B cell (primary cell): ENCODE data around the gene CBLB. TPM values are rescaled to one million over a fixed set of nuclear protein-coding genes. Genes with fewer than 3 reads are reported as not detected.

Experiments
- ATAC-seq: fragments of 200-7000 bp; cut with Tn5 transposase; one replicate; pipeline ENCODE4 v1.10.0; 2021; ENCODE audit warnings: low read depth, mild to moderate bottlenecking, moderate number of reproducible peaks, moderate library complexity
- CTCF ChIA-PET: fragments of 350-600 bp; sonication (Branson Sonifier 250); formaldehyde crosslinking; loops from one replicate; lab custom pipeline; 2021; ENCODE audit warnings: antibody characterized with exemption, inconsistent platforms; lab: Charles Lee
- POLR2A ChIA-PET: fragments of 350-600 bp; sonication (Branson Sonifier 250); formaldehyde crosslinking; loops from one replicate; lab custom pipeline; 2021; ENCODE audit warnings: antibody characterized with exemption; lab: Charles Lee
- DNase-seq: peaks from one replicate; pipeline ENCODE4 v3.0.0; 2013
- H2AFZ ChIP-seq: 2 replicates; pipeline ENCODE4 v1.6.1; 2012; ENCODE audit warnings: mild to moderate bottlenecking, low read depth, low read length; ENCODE audit not compliant: insufficient read depth, poor library complexity, severe bottlenecking
- H3K27ac ChIP-seq, 2 donors: 1 replicate in 1 of 2; 2 replicates in 1 of 2; pipeline ENCODE4 v1.5.1; 2012 to 2013; ENCODE audit warnings: low read length in 2 of 2, mild to moderate bottlenecking in 2 of 2, moderate library complexity in 1 of 2
- H3K27me3 ChIP-seq, 4 experiments: fragments of 200-600 bp in 1 of 4; sonication (generic) in 1 of 4; replicated peaks in 1 of 4; 1 replicate in 2 of 4; 2 replicates in 2 of 4; pipeline versions ENCODE4 v1.6.1 to v1.7.0; 2013 to 2016; ENCODE audit warnings: low read length in 3 of 4, mild to moderate bottlenecking in 2 of 4, mixed read lengths in 1 of 4, moderate library complexity in 1 of 4; ENCODE audit not compliant: insufficient read depth in 4 of 4, control insufficient read depth in 3 of 4; ENCODE audit errors: control extremely low read depth in 1 of 4
- H3K36me3 ChIP-seq, 2 experiments: replicated peaks in 1 of 2; 1 replicate in 1 of 2; 2 replicates in 1 of 2; pipeline versions ENCODE4 v1.6.1 to v1.7.1; 2013; ENCODE audit warnings: low read length in 1 of 2; ENCODE audit not compliant: insufficient read depth in 2 of 2, control insufficient read depth in 1 of 2; ENCODE audit errors: control extremely low read depth in 1 of 2, extremely low read depth in 1 of 2
- H3K4me1 ChIP-seq, 2 donors: fragments of 200-600 bp in 1 of 2; sonication (generic) in 1 of 2; 1 replicate in 1 of 2; 2 replicates in 1 of 2; pipeline versions ENCODE4 v1.5.1 to v1.6.1; 2013 to 2017; ENCODE audit warnings: low read length in 2 of 2; ENCODE audit not compliant: control insufficient read depth in 2 of 2, insufficient read depth in 2 of 2
- H3K4me2 ChIP-seq: replicated peaks from 2 replicates; pipeline ENCODE3; 2012; ENCODE audit warnings: mild to moderate bottlenecking, low read depth, low read length; ENCODE audit not compliant: poor library complexity, severe bottlenecking
- H3K4me3 ChIP-seq, 5 experiments: fragments of 200-600 bp in 1 of 5; sonication (generic) in 1 of 5; 1 replicate in 3 of 5; 2 replicates in 2 of 5; pipeline versions ENCODE4 v1.5.1 to v1.7.0; 2011 to 2016; ENCODE audit warnings: low read length in 4 of 5, mild to moderate bottlenecking in 4 of 5, low read depth in 2 of 5, control low read depth in 1 of 5, moderate library complexity in 1 of 5; ENCODE audit not compliant: insufficient read depth in 1 of 5; ENCODE audit errors: control extremely low read depth in 1 of 5, extremely low read depth in 1 of 5
- H3K79me2 ChIP-seq: fragments of 200-600 bp; sonication (generic); one replicate; pipeline ENCODE4 v1.6.0; 2016; ENCODE audit warnings: low read length; ENCODE audit not compliant: control insufficient read depth, insufficient read depth
- H3K9ac ChIP-seq: fragments of 200-600 bp; sonication (generic); 2 replicates; pipeline ENCODE4 v1.6.1; 2017; ENCODE audit warnings: mild to moderate bottlenecking, low read length, moderate library complexity
- H3K9me3 ChIP-seq, 3 donors: one replicate each; pipeline versions ENCODE4 v1.6.1 to v1.7.1; 2013; ENCODE audit warnings: low read length in 2 of 3; ENCODE audit not compliant: control insufficient read depth in 2 of 3, insufficient read depth in 1 of 3; ENCODE audit errors: control extremely low read depth in 1 of 3
- H4K20me1 ChIP-seq: 2 replicates; pipeline ENCODE4 v1.6.0; 2012; ENCODE audit warnings: mild to moderate bottlenecking, low read length; ENCODE audit not compliant: insufficient read depth, control insufficient read depth, poor library complexity, severe bottlenecking
- H3K27ac Mint-ChIP-seq: one replicate; pipeline ENCODE4 v1.8.0; 2021; ENCODE audit warnings: mixed read lengths
- H3K27me3 Mint-ChIP-seq: one replicate; pipeline ENCODE4 v1.8.0; 2021; ENCODE audit warnings: mixed read lengths
- H3K4me1 Mint-ChIP-seq: one replicate; pipeline ENCODE4 v1.8.0; 2021; ENCODE audit warnings: mixed read lengths
- H3K4me3 Mint-ChIP-seq: one replicate; pipeline ENCODE4 v1.8.0; 2021; ENCODE audit warnings: mixed read lengths
- H3K9me3 Mint-ChIP-seq: one replicate; pipeline ENCODE4 v1.8.0; 2022; ENCODE audit warnings: mixed read lengths; ENCODE audit not compliant: insufficient read depth
- EZH2 ChIP-seq: IDR thresholded peaks from 2 replicates; pipeline ENCODE4 v1.6.1; 2012; ENCODE audit warnings: borderline replicate concordance, low read depth, mild to moderate bottlenecking, moderate library complexity, low read length; ENCODE audit not compliant: insufficient read depth, poor library complexity, severe bottlenecking
- WGBS: methylation state at CpG from one replicate; pipeline ENCODE4 v1.1.5; 2013; ENCODE audit warnings: missing lambda C conversion rate; ENCODE audit not compliant: insufficient coverage; 5-methylcytosine and 5-hydroxymethylcytosine counted together
- intact Hi-C: fragments of 100-400 bp; cut with micrococcal nuclease; formaldehyde crosslinking; loops from one replicate; pipeline ENCODE4 v1.10.0; 2022
- polyA plus RNA-seq: library from polyadenylated mRNA; depleted of rRNA; stranded (reverse); fragments of >200 nt; gene quantifications from 2 replicates; pipeline ENCODE4 v1.2.3, GENCODE V29; 2012
- total RNA-seq, 2 donors: library from RNA; stranded (reverse); fragments of 120-200 nt in 1 of 2; gene quantifications; 1 replicate in 1 of 2; 2 replicates in 1 of 2; pipeline versions ENCODE4 v1.2.3 to v1.2.4, GENCODE V29; 2013 to 2022
- TF ChIP-seq, protein P1 (sequence below): fragments of 200-600 bp; IDR thresholded peaks from one replicate; pipeline ENCODE4 v1.8.0; 2022; ENCODE audit warnings: antibody characterized with exemption, mild to moderate bottlenecking

CBLB gene
- total and polyA plus RNA-seq, 2 donors (not counting 1 experiment from before 2014, with no cell fraction given), result 19.0 to 135 TPM

DNA sequence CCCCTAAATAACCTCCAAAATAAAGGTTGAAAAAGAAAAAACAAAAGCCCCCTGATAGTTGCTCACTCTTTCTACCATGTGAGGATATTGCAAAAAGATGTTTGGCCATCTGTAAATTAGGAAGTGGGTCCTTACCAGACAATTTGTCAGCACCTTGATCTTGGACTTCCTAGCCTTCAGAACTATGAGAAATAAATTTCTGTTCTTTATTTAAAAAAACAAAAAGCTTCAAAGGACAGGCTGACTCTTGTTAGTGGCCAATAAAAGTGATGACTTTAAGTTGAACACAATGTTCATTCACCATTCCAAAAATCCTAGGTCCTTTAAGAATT is 103.5 kb downstream of the CBLB start:
- no peak overlapping the region for H3K4me3 ChIP-seq
- peaks cover 1 to 12% (median 10%) of the 10 kb centered on the region in 3 donors for H3K9me3 ChIP-seq
- POLR2A ChIA-PET, result no interaction called here
- ATAC-seq (no peak), DNase-seq (no peak)
- TF ChIP-seq, protein P1, sequence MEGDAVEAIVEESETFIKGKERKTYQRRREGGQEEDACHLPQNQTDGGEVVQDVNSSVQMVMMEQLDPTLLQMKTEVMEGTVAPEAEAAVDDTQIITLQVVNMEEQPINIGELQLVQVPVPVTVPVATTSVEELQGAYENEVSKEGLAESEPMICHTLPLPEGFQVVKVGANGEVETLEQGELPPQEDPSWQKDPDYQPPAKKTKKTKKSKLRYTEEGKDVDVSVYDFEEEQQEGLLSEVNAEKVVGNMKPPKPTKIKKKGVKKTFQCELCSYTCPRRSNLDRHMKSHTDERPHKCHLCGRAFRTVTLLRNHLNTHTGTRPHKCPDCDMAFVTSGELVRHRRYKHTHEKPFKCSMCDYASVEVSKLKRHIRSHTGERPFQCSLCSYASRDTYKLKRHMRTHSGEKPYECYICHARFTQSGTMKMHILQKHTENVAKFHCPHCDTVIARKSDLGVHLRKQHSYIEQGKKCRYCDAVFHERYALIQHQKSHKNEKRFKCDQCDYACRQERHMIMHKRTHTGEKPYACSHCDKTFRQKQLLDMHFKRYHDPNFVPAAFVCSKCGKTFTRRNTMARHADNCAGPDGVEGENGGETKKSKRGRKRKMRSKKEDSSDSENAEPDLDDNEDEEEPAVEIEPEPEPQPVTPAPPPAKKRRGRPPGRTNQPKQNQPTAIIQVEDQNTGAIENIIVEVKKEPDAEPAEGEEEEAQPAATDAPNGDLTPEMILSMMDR, result no peak
- no peak for TF ChIP-seq EZH2
- H3K27me3 ChIP-seq, result no peaks in the 10 kb centered on the region
- H3K27ac ChIP-seq, result peak overlapping the region in 1 of 2 donors; percentile 7
- Mint-ChIP-seq H3K9me3 (peaks cover 9% of the 10 kb centered on the region), H3K27me3 (no peaks in the 10 kb centered on the region), H3K4me1 (peaks cover 44% of the 10 kb centered on the region), H3K27ac (no peak overlapping the region), H3K4me3 (no peak overlapping the region)
- H3K36me3 ChIP-seq, result peaks cover 0 to 17% of the 10 kb centered on the region in 2 experiments
- intact Hi-C loops, result loop anchor here (5.0 kb wide), 1 partner anchor 37 kb away; no protein-coding TSS in a partner anchor
- no peak overlapping the region for H2AFZ ChIP-seq
- peaks cover 31 to 33% of the 10 kb centered on the region in 2 donors for H3K4me1 ChIP-seq
- no peak overlapping the region for H3K9ac ChIP-seq
- no peaks in the 10 kb centered on the region for H4K20me1 ChIP-seq
- peak overlapping the region; percentile 45 for H3K4me2 ChIP-seq
- peaks cover 52% of the 10 kb centered on the region for H3K79me2 ChIP-seq
- CTCF ChIA-PET, result no interaction called here

DNA sequence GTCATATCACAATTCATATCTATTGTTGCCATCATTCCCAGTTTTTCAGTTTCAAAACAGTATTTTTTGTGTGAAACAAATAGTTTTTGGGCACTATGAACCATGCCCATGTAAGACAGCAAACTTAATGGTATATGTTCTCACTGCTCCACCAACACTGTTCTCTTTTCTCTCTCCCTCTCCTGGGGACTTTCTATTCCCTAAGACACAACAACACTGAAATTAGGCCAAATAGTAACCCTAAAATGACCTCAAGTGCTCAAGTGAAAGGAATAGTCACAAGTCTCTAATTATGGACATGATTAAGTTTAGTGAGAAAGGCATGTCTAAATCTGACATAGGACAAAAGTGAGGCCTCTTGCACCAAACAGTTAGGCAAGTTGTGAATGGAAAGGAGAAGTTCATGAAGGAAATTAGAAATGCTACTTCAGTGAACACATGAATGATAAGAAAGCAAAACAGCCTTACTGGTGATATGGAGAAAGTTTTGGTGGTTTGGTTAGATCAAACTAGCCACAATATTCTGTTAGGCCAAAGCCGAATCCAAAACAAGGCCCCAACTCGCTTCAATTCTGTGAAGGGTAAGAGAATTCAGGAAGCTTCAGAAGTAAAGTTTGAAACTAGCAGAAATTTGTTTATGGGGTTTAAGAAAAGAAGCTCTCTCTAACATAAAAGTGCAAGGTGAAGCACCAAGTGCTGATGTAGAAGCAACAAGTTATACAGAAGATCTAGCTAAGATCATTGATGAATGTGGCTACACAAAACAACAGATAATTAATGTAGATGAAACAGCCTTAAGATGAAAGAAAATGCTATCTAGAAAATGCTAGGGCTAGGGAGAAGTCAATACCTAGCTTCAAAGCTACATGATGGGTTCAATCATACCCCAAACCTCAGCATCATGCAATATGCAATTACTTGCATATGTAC is 104.2 kb downstream of the CBLB start:
- no peak for TF ChIP-seq EZH2
- TF ChIP-seq, protein P1, result no peak
- ChIA-PET CTCF (no interaction called here), POLR2A (no interaction called here)
- peaks cover 1 to 12% (median 12%) of the 10 kb centered on the region in 3 donors for H3K9me3 ChIP-seq
- no CpG with 5 or more reads among the region's 2 CpGs for WGBS
- peak overlapping the region; percentile 20 for H3K9ac ChIP-seq
- Mint-ChIP-seq H3K9me3 (peaks cover 9% of the 10 kb centered on the region), H3K4me1 (peaks cover 43% of the 10 kb centered on the region), H3K27ac (peak overlapping the region; percentile 66), H3K27me3 (no peaks in the 10 kb centered on the region), H3K4me3 (peak overlapping the region; percentile 33)
- peaks cover 50% of the 10 kb centered on the region for H3K79me2 ChIP-seq
- H2AFZ ChIP-seq, result no peak overlapping the region
- DNase-seq (peak; percentile 34), ATAC-seq (peak; percentile 33)
- peaks cover 0 to 18% of the 10 kb centered on the region in 2 experiments for H3K36me3 ChIP-seq
- H3K27me3 ChIP-seq, result no peaks in the 10 kb centered on the region
- H3K4me2 ChIP-seq, result peak overlapping the region; percentile 45
- no peaks in the 10 kb centered on the region for H4K20me1 ChIP-seq
- no peak overlapping the region for H3K4me3 ChIP-seq
- intact Hi-C loops, result loop anchor here (5.0 kb wide), 1 partner anchor 38 kb away; no protein-coding TSS in a partner anchor
- H3K27ac ChIP-seq, result peak overlapping the region; percentile 30 to 43
- H3K4me1 ChIP-seq, result peaks cover 31 to 33% of the 10 kb centered on the region in 2 donors
